Keratinocyte (primary cell): ENCODE data around the gene MX2. TPM values are rescaled to one million over a fixed set of nuclear protein-coding genes. Genes with fewer than 3 reads are reported as not detected.
A peak's percentile ranks its signal among the peaks of the same experiment; 100 is the strongest.

Source experiments
- DNase-seq: peaks from one replicate; pipeline ENCODE4 v3.0.0-alpha.2; 2011; ENCODE audit warnings: low read depth, missing footprints, low spot score
- FAIRE-seq: peaks from 2 replicates; lab custom pipeline; 2011; peaks lifted over from hg19 to GRCh38; lab: Jason Lieb, UNC
- H2AFZ ChIP-seq: 2 replicates; pipeline ENCODE4 v1.6.0; 2012; ENCODE audit warnings: low read length, control low read depth, inconsistent platforms; ENCODE audit not compliant: control insufficient read depth
- H3K27ac ChIP-seq: 2 replicates; pipeline ENCODE4 v1.5.1; 2011; ENCODE audit warnings: low read length; ENCODE audit not compliant: control insufficient read depth, insufficient read depth
- H3K27me3 ChIP-seq: 3 replicates; pipeline ENCODE4 v1.6.0; 2011; ENCODE audit warnings: low read length; ENCODE audit not compliant: control insufficient read depth, insufficient read depth; ENCODE audit errors: extremely low read depth
- H3K36me3 ChIP-seq, 2 experiments: 2 replicates in 1 of 2; 3 replicates in 1 of 2; pipeline ENCODE4 v1.5.1; 2011; ENCODE audit warnings: low read length in 2 of 2, mild to moderate bottlenecking in 1 of 2; ENCODE audit not compliant: control insufficient read depth in 2 of 2, insufficient read depth in 2 of 2; ENCODE audit errors: extremely low read depth in 1 of 2
- H3K4me1 ChIP-seq: 3 replicates; pipeline ENCODE4 v1.5.1; 2011; ENCODE audit warnings: low read length; ENCODE audit not compliant: control insufficient read depth, insufficient read depth; ENCODE audit errors: extremely low read depth
- H3K4me2 ChIP-seq: 3 replicates; pipeline ENCODE4 v1.6.0; 2011; ENCODE audit warnings: low read depth, low read length; ENCODE audit not compliant: control insufficient read depth, insufficient read depth; ENCODE audit errors: extremely low read depth
- H3K4me3 ChIP-seq, 3 experiments: fragments of 200-600 bp in 1 of 3; sonication (generic) in 1 of 3; 2 replicates in 2 of 3; 3 replicates in 1 of 3; pipeline ENCODE4 v1.5.1; 2011 to 2016; ENCODE audit warnings: low read length in 3 of 3, mild to moderate bottlenecking in 3 of 3, control low read depth in 2 of 3, inconsistent platforms in 1 of 3, low read depth in 1 of 3, mixed read lengths in 1 of 3, mixed run types in 1 of 3, moderate library complexity in 1 of 3; ENCODE audit not compliant: control insufficient read depth in 2 of 3, insufficient read depth in 2 of 3; ENCODE audit errors: extremely low read depth in 1 of 3
- H3K79me2 ChIP-seq: 2 replicates; pipeline ENCODE4 v1.6.0; 2012; ENCODE audit warnings: low read length; ENCODE audit not compliant: control insufficient read depth, insufficient read depth
- H3K9ac ChIP-seq: 3 replicates; pipeline ENCODE4 v1.6.0; 2011; ENCODE audit warnings: low read length; ENCODE audit not compliant: control insufficient read depth, insufficient read depth; ENCODE audit errors: extremely low read depth
- H3K9me1 ChIP-seq: 3 replicates; pipeline ENCODE4 v1.6.0; 2011; ENCODE audit warnings: low read length; ENCODE audit not compliant: control insufficient read depth, insufficient read depth; ENCODE audit errors: extremely low read depth
- H3K9me3 ChIP-seq: 2 replicates; pipeline ENCODE4 v1.5.1; 2012; ENCODE audit warnings: low read depth, low read length; ENCODE audit not compliant: control insufficient read depth
- H4K20me1 ChIP-seq: 3 replicates; pipeline ENCODE4 v1.6.0; 2011; ENCODE audit warnings: low read length; ENCODE audit not compliant: control insufficient read depth, insufficient read depth; ENCODE audit errors: extremely low read depth
- CTCF ChIP-seq, 3 experiments: IDR thresholded peaks in 1 of 3; conservative IDR thresholded peaks in 1 of 3; optimal IDR thresholded peaks in 1 of 3; 2 replicates in 2 of 3; 3 replicates in 1 of 3; pipeline versions ENCODE3 to v1.5.1; 2011; ENCODE audit warnings: low read length in 3 of 3, mild to moderate bottlenecking in 3 of 3, moderate library complexity in 2 of 3, control low read depth in 1 of 3, inconsistent platforms in 1 of 3; ENCODE audit not compliant: insufficient read depth in 2 of 3; ENCODE audit errors: extremely low read depth in 1 of 3
- EZH2 ChIP-seq: IDR thresholded peaks from one replicate; pipeline ENCODE4 v1.6.1; 2012; ENCODE audit warnings: inconsistent platforms, mild to moderate bottlenecking, low read length, moderate library complexity
- dilution Hi-C: fragments of 300-500 bp; cut with MboI; formaldehyde crosslinking; loops from one replicate; pipeline ENCODE4 v1.7.0; 2020; ENCODE audit warnings: low sequenced_read_pairs; ENCODE audit not compliant: extremely low pct_ligation_motif_present
- polyA plus RNA-seq, 5 experiments: library from polyadenylated mRNA; depleted of rRNA in 3 of 5; stranded (reverse) in 3 of 5; stranded (forward) in 1 of 5; unstranded in 1 of 5; fragments of >200 nt; gene quantifications; 1 replicate in 1 of 5; 2 replicates in 3 of 5; 3 replicates in 1 of 5; pipeline versions ENCODE4 v1.2.1 to v1.2.3, GENCODE V29; 2011 to 2012; ENCODE audit warnings: missing spikeins in 2 of 5, low read depth in 1 of 5, low replicate concordance in 1 of 5

MX2 gene
- polyA plus RNA-seq, 1 donor (not counting 4 experiments of a cell fraction or from before 2014, with no cell fraction given) = 7.1 TPM

- FAIRE-seq = no peak
- H3K79me2 ChIP-seq = no peaks in the 10 kb centered on the region
- no peak overlapping the region for H3K27ac ChIP-seq
- peaks cover 21% of the 10 kb centered on the region for H3K27me3 ChIP-seq
- H3K9me1 ChIP-seq = no peaks in the 10 kb centered on the region
- no peak overlapping the region for H3K4me2 ChIP-seq
- no peak overlapping the region for H2AFZ ChIP-seq
- no peaks in the 10 kb centered on the region for H3K4me1 ChIP-seq
- no peaks in the 10 kb centered on the region for H3K9me3 ChIP-seq
- dilution Hi-C loops = no loop called here
- H3K9ac ChIP-seq = no peak overlapping the region
- peak in 2 of 3 experiments; percentile 3 to 15 for TF ChIP-seq CTCF (optimal IDR thresholded peaks at IDR 0.05 in 1 of 3, IDR thresholded peaks at IDR 0.05 in 1 of 3, conservative IDR thresholded peaks at IDR 0.05 in 1 of 3; ENCODE audit: extremely low read depth in 1 of 3, insufficient read depth in 2 of 3, low read length in 3 of 3)
- no peak for TF ChIP-seq EZH2
- no peaks in the 10 kb centered on the region for H3K36me3 ChIP-seq
- H4K20me1 ChIP-seq = no peaks in the 10 kb centered on the region
- no peak overlapping the region for H3K4me3 ChIP-seq
- DNase-seq = no peak
Observed at GRCh38 chr21:41378849-41379248, 17.0 kb downstream of the MX2 start.

- no peak overlapping the region for H3K27ac ChIP-seq
- no peaks in the 10 kb centered on the region for H3K9me1 ChIP-seq
- no peaks in the 10 kb centered on the region for H3K79me2 ChIP-seq
- no peak for DNase-seq
- no peak overlapping the region for H2AFZ ChIP-seq
- H3K27me3 ChIP-seq = peaks cover 21% of the 10 kb centered on the region
- no peak overlapping the region for H3K4me2 ChIP-seq
- no peak for FAIRE-seq
- dilution Hi-C loops = no loop called here
- H3K4me1 ChIP-seq = no peaks in the 10 kb centered on the region
- TF ChIP-seq CTCF (optimal IDR thresholded peaks at IDR 0.05 in 1 of 3, IDR thresholded peaks at IDR 0.05 in 1 of 3, conservative IDR thresholded peaks at IDR 0.05 in 1 of 3; ENCODE audit: extremely low read depth in 1 of 3, insufficient read depth in 2 of 3, low read length in 3 of 3) = no peak
- TF ChIP-seq EZH2 = no peak
- H4K20me1 ChIP-seq = no peaks in the 10 kb centered on the region
- H3K9me3 ChIP-seq = no peaks in the 10 kb centered on the region
- no peaks in the 10 kb centered on the region for H3K36me3 ChIP-seq
- H3K4me3 ChIP-seq = no peak overlapping the region
- no peak overlapping the region for H3K9ac ChIP-seq
Observed at GRCh38 chr21:41379901-41380300, 18.1 kb downstream of the MX2 start.
